ENCODE measurements around the gene RNASET2.

The RNASET2 gene

GRCh38 chr6:166946125-166946524 is 10.2 kb downstream of the RNASET2 start:
- no peak for DNase-seq

DNA sequence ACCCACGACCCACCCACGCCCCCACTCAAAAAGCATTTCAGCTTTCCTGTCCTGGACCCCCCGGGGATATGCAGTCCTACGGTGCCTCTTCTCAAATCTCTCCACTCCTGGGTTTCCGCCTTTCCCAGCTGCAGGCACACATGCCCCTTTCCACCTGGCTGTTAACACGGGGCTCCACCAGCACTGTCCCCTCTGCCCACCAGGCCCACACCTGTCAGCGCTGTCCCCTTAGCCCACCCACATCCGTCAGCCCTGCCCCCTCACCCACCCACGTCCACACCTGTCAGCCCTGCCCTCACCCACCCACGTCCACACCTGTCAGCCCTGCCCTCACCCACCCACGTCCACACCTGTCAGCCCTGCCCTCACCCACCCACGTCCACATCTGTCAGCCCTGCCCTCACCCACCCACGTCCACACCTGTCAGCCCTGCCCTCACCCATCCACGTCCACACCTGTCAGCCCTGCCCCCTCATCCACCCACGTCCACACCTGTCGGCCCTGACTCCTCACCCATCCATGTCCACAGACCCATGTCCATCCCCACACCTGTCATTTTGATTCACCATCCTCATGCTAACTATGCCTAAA is 11.6 kb downstream of the RNASET2 start:
- no peak for DNase-seq

DNA sequence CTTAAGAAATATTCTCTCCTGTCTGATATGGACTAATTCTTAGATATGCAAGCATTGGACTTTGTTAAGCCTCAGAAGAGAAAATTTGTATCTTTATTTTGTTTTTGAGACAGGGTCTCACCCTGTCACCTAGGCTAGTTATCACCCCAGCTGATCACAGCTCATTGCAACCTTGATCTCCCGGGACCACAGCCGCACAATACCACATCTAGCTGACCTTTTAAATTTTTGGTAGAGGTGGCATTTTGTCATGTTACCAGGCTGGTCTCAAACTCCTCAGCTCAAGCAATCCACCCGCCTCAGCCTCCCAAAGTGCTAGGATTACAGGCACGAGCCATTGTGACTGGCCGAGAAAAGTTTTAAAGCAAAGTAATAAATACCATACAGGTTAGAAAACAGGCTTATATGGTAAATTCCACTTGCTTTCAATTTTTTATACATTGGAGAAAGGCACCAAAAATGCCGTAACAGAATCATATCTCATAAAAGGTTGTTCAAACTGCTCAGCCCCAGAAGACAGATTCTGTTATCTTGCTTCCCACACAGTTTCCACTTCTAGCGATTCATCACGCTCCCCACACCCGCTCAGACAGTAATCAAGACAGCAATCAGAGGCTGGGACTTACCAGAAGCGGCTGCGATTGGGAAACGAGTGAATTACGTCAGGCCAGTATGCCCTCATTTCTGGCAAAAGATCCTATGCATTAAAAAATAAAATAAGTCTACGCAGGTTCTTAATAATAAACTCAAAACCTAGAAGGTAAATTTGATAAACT is 13.8 kb downstream of the RNASET2 start:
- no peak for DNase-seq

DNA sequence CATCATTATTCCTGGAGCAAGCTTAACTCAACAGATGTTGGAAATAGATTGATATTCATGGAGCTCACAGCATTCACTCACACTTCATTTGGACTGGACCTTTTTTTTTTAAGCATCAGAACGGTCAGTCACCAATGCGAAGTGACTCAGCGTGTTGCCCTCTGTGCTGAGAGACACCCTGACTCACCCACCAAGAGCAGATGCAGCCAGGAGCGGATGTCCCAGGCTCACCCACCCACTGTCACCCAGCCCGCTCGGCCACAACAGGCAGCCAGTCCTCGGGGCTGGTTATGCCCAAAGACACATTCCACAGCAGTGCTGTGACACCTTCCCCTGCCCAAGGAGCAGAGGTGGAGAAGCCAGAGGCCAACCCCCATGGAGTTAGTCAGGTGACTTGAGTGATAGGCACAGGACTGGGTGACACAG is 15.7 kb downstream of the RNASET2 start:
- no peak for DNase-seq

DNA sequence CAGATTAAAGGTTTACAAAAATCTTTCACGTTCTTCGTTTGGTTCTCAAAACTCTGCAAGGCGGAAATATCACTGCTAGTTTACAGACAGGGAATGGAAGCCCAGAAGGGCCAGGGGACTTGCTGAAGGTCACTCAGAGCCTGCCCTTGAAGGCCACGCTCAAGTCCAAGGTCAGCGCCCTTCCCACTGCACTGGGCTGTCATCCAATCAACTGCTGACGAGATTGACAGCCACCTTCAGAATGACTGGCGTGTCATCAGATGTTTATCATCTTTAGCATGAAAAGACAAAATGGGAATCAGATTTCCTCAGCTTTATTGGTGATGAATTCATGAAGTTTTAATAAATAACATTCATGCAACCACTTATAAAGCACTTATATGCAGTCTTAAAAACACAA is 16.5 kb downstream of the RNASET2 start:
- DNase-seq = no peak

DNA sequence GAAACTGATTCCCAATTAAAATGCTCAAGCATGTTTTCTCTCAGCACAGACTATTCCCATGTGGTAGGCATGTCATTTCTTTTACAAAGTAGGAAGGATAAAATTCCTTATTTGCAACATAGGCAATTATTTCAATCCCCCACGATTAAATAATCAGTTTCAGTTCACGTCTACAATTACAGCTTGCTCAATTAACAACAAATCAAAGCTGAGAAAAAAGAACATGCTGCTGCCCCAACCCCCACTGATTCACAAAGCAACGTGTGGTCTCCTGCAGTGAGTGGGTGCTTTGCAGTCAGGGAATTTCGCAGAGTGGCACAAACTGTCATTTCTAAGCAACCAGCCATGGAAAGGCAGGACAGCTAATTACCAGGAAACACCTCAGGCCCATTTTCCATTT is 17.0 kb downstream of the RNASET2 start:
- no peak for DNase-seq

DNA sequence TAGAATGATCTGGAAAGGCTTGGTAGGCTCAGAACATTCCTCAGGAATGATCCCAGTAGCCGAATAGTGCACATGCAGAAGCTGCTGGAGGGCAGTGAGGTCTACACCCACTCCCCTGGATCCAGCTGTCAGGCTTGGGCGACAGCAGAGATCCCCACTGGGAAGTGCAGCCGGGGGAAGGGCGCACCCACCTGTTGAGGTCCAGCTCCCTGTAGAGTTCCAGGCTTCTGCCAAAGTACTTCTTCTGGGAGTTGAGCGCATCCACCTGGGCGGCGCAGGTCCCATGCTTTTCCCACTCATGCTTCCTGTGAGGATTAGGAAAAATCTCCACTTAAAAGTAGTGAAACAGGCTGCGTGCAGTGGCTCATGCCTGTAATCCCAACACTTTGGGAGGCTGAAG is 17.6 kb downstream of the RNASET2 start:
- DNase-seq = no peak

- DNase-seq = no peak
Measured at GRCh38 chr6:166938150-166938549, 18.2 kb downstream of the RNASET2 start.

- no peak for DNase-seq
Measured at GRCh38 chr6:166937746-166938145, 18.6 kb downstream of the RNASET2 start.

DNA sequence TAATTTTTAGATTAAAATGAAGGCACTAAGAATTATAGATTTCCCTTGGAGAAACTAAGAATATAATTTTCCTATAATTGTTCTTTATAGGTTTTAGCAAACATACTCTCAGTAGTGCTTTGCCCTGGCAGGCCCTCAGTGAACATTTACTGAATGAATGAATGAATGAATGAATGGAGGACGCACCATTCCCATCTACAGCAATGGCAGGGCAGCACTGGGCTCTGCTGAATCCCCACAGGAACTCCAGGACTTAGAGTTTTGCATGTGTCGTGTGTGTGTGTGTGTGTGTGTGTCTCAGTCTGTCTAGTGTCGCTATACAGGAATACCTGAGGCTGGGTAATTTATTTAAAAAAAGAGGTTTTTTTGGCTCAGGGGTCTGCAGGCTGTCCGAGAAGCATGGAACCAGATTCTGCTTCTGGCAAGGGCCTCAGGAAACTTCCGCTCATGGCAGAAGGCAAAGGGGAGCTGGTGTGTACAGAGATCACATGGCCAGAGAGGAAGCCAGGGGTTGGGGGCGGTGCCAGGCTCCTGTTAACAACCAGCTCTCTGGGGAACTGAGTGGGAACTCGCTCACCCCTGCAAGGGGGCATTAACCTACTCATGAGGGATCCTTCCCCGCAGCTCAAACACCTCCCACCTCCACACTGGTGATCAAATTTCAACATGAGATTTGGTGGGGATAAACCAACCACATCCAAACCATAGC is 20.1 kb downstream of the RNASET2 start:
- DNase-seq = no peak

DNA sequence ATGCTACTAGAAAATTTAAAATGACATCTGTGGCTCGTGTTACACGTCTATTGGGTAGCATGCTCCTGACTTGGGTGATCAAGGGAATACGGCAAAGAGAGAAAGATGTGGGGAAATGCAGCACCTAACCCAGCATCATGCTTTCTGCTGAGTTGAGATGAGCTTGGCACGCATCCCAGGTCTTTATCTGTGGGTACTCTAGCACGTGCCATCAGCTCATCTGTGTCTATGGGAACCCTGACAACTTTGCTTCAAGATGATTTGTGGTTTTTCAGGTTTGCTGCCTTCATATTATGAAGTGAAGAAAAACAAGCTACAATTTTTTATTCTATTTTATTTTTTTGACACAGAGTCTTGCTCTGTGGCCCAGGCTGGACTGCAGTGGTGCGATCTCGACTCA is 21.0 kb downstream of the RNASET2 start:
- no peak for DNase-seq

- no peak for DNase-seq
Measured at GRCh38 chr6:166934174-166934573, 22.2 kb downstream of the RNASET2 start.

GRCh38 chr6:166933396-166933795 is 23.0 kb downstream of the RNASET2 start:
- DNase-seq = no peak

DNA sequence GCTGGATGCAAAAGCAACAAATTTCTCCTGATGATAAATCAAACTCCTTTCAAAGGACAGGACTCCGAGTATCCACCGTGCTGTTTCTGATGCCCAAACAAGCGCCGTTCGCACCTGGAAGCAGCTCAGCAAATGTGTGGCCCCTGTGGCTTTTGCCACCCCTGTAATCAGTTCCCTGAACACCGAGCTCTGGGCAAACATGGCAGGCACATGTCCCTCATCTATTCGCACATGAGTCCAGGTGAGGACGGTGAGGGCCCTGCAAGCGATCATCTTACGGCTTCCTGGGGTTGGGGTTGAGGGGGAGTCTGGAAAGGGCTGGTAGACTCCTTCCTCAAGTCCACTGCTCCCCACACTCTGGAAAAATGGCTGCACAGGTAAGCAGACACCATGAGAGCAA is 23.7 kb downstream of the RNASET2 start:
- no peak for DNase-seq

GRCh38 chr6:166932116-166932515 is 24.2 kb downstream of the RNASET2 start:
- DNase-seq = no peak

DNA sequence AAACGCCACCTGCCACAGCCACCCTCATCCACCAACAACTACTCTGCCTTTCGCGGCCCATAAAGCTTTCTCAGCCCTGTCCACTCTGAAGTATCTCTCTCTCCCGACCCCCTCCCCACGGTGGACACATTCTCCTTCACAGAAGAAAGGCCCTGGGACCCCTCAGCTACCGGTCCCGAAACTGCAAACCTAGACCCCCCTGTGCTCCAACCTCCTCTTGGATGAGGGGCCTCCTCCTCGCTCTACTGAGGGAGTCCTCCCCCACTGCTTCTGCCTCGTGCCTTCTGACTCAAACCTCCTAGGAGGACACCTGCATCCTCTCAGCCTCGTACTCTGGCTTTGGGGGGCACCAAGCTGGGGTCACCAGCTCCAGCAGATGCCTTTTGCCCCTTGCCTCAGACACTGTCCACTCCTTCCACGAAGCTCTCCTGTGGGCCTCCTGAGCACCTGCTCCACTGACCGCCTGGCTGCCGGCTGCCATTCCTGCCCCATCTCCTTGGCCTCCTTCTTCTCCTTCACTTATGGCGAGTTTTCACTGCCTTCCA is 24.9 kb downstream of the RNASET2 start:
- DNase-seq = no peak

GRCh38 chr6:166930354-166930891 is 25.9 kb downstream of the RNASET2 start:
- no peak for DNase-seq

GRCh38 chr6:166929542-166930189 is 26.7 kb downstream of the RNASET2 start:
- no peak for DNase-seq

- no peak for DNase-seq
Measured at GRCh38 chr6:166928644-166929541, 27.5 kb downstream of the RNASET2 start.

- DNase-seq = no peak
Measured at GRCh38 chr6:166927935-166928643, 28.3 kb downstream of the RNASET2 start.
